GM18867 (cell line): ENCODE results near the gene TVP23B.
"Not testable (repeated sequence)": the region's sequence is repeated elsewhere in the genome, so short reads cannot be mapped to it uniquely, and the experiment has no call there.

Source experiments
- ATAC-seq: cut with Tn5 transposase; IDR thresholded peaks from one replicate; pipeline ENCODE4 v1.9.1; 2021; ENCODE audit warnings: mild to moderate bottlenecking, moderate library complexity; ENCODE audit not compliant: unreplicated experiment

TVP23B gene

DNA sequence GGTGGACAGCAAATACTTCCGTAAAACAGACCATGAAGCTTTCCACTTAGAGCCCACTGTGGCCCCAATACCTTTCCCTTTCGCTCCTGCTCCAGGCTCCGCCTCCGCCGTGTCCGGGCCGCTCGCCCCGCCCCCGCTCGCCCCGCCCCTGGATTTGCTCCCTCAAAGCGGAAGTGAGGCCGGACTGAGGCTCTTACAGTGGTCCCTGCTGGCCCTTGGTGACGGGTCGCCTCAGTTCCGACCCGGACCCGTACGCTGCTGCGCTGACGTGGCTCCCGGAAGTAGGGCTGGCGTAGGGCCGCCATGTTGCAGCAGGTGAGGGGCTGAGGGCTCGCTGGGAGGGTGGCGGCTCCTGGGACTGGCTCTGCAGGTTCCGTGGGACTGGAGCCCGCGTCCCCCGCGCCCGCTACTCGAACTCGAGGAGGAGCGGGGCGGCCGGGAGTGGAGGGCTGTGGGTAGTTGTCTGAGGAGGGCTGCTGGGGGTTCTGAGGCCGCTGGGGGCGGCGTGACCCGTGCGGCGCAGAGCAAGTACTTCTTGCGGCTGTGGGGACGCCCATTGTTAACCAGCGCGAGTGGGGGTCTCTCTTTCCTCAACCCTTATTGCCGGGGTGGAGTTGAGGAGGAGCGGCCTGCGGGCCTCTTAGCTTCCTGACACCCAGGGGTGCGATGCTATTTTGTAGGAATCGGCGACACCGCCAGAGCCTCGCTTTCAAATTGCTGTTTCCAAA lies at the start of gene TVP23B:
Gene TVP23B (plus strand): TSS at position 193 of the 728 bp plus-strand sequence. CDS start 111 bp downstream, at position 304.
- ATAC-seq, result peak; percentile 97

DNA sequence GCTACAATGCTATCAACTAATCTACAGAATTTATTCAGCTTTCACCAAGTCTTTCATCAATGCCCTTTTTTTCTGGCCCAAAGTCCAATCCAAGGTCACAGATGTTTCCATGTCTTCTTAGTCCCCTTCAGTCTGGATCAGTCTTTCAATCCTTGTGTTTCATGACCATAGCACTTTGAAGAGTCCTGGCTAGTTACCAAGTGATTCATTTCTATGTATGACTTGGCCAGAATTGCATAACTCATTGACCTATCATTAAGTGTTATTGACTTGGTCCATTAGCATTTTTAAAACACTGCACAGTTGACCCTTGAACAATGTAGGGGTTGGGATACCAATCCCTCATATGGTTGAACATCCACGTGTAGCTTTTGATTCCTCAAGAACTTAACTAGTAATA lies 48.5 kb upstream of the TVP23B start:
- not testable (repeated sequence) for ATAC-seq

DNA sequence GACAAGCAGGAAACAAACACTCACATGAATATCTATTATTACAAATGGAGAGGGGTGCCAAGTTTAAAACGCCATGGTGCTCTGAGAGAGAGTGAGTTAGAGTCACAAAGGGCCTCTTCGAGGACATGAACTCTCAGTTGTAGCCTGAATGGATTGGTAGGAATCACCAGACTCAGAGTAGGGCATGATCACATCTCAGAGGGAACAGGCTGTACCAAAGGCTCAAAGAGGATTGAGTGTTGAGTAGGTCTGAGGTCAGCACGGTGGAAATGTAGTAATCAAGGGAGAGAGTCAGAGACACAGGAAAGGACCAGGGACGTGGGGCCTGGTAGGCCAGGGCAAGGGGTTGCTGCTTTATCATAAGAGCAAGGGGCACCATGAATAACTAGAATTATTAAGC lies 47.6 kb upstream of the TVP23B start:
- not testable (repeated sequence) for ATAC-seq

DNA sequence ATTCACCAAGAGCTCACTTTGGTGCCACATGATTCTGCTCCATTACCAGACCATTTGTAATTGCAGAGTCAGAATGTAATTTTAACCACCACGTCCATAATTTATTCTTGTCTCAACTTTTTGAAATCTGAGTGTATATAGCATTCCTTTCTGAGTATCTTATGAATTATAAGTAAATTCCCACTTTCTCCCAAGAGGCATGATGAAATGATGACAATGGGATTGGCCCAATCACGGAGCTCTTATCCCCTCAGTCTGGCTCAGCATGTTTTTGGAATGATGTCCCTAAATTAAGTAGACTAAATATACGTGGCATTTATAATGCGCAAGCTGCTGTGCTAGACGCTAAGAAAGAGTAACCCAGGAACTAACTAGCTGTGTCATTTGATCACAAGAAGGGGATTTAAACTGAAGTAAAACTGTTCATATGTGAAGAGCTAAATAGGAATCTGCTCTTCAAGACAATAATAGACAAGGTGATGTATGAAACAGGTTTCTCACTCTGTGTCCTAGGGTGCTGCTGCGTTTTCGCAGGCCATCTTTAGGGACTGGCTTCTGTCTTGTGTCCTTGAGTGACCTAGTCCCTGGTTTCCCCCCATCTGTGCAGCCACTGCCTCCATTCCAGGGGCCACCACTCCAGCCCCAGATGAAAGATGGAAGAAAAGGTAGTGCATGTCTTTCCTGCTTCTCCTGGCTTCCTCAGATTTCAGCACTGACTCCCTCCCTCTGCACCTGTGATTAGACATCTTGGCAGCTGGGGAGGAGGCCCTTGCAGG lies 41.2 kb upstream of the TVP23B start:
- ATAC-seq, result not testable (repeated sequence)

DNA sequence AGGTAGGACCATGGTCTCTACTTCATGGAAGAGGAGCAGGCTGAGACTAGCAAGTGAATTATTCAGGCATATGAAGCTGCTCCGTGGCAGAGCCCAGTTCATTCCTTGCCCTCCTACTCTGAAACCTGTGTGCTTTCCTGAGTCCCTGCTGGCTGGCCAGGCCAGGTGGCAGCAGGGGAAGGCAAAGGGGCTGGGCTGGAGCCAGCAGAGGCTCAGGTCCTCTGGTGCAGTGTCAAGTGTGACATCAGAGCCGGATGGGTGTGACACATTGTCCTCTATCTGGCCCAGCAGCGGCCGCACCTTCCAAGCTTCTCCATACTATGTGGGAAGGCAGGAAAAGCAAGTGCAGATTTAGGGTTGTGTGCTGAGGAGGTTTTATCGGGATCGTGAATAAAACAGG lies 39.8 kb upstream of the TVP23B start:
- ATAC-seq, result not testable (repeated sequence)

DNA sequence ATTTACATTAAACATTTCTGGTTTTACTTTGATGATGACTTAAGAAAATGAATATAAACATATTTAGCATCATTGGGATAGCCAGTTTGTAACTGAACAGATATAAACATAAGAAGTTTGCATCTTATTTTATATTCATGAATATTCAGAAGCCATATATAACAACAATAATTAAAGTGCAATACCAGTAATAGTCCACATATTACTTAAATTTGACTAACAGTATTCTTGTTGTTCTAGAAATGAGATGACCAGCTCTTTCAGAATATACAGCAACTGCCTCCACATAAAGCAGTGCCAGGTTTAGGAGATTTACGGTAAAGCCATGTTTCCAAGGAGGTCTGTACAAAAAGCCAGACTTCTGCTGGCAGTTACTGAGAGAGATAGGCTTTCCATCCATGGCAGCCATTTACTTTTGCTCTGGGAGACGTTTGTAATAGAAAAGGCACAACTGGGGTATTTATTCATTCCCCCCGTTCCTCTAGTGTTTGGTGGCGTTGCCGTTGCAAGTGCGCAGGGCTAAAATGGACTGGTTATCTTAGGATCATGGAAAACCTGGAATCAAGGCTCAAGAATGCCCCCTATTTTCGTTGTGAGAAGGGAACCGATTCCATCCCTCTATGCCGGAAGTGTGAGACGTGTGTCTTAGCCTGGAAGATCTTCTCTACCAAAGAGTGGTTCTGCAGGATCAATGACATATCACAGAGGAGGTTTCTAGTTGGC lies 37.1 kb upstream of the TVP23B start, which contains the start of gene FBXW10:
Gene FBXW10 (plus strand): TSS at position 356 of the 723 bp plus-strand sequence. CDS start 191 bp downstream, at position 547.
- not testable (repeated sequence) for ATAC-seq

DNA sequence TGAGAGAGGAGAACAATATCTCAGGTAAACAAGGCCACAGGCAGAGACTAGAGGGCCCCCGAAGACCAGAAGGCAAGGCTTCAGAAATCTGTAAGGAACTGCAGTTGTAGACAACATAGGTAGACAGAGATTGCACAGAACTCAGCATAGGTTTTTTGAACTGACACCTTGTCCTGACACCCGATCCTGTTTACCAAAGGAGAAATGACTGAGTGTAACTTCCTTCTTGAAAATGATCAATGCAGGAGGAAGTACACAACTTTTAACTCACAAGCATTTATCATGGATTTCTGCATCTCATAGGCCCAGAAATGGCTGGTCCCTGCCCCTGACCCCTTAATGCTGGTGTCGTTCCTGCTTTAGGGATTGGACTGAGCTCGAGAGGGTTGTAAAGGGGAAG lies 36.3 kb upstream of the TVP23B start:
- ATAC-seq, result not testable (repeated sequence)

DNA sequence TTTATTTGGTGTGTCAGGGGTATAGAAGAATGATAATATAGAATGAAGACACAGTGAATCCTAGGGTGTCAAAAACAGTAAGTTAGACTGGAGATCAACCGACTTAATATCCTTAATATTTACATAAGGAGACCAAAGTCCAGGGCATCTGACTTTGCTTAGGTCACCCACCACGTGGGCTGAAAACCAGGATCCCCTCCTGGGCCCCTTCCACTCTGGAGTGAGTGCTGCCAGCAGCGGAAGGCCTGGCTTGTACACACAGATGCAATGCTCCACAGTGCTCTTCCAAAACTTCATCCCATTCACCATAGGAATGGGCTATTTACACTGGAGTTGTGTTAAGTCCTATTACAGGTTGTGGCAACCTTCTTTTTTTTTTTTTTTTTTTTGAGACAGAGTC lies 34.4 kb upstream of the TVP23B start:
- ATAC-seq, result not testable (repeated sequence)

DNA sequence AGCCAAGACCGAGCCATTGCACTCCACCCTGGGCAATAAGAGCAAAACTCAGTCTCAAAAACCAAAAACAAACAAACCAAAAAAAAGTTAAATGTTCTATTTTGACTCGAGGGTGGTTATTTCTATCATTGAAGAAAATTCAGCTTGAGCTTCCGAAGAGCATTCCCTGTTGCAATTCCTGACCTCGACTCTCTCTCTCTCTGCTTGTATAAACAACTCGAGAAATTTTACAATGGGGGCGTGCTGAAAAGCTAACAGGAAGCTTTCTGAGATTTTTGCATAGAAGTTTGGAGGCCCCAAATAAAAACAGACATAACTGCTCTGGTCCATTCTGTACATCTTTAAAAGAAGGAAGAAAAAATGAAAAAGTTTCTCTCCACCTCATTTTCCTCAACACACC lies 33.5 kb upstream of the TVP23B start:
- not testable (repeated sequence) for ATAC-seq

DNA sequence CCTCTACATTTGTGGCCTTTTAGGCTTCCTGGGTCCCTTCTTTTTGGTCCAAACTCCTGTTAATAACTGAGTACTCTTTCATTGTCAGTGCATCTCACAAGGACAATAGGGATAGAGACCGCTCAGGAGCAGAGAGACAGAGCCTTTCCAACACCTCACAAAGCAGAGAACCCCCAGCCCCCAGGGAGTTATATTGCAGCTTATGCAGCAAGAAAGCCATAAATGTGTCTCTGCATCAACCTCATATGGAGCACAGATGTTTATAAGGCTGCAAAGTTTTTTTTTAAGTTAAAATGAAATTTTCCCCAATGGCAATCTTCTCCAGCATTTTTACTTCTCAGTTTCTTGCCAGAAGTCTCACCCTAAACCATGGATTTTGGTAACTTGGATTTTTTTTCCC lies 30.7 kb upstream of the TVP23B start:
- ATAC-seq, result not testable (repeated sequence)

DNA sequence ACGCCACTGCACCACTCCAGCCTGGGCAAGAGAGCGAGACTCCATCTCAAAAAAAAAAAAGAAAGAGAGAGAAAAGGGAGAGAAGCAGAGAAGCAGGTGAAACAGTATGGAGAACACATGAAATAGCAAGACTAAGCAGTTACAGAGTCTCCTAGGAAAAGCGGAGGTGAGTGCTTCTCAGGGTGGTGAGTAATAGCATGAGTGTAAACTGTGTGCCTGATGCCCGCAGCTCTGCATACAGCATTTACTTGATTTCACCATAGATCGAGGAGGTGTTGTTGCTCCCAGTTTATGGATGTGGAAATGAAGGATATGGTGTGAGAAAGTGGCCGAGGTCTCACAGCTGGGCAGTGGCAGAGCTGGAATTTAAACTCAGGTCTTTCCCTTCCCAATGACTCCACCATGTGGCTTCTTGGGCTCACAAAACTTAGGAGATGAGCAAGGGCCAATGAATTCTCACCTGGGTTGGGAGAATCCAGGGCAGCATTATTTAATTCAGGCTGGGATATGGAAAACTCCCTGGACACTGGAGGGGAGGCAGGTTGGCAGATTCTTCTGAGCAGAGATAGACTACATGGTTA lies 27.1 kb upstream of the TVP23B start:
- ATAC-seq, result not testable (repeated sequence)

DNA sequence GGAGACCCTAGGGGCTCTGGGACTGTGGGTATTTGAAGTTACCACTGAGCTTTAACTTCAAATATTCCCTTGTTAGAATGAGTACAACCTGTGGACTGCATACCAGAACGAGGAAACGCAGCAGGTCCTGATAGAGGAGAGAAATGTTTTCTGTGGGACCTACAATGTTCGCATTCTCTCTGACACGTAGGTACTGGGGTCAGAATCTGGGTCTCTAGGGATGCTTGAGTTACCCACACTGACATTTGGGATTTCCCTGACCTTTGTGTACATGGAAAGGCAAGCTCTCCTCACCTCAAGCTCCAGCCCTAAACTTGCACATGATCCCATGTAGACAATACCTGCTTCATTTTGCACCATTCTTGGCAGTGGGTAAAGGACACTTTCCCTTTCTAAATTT lies 25.0 kb upstream of the TVP23B start:
- not testable (repeated sequence) for ATAC-seq

DNA sequence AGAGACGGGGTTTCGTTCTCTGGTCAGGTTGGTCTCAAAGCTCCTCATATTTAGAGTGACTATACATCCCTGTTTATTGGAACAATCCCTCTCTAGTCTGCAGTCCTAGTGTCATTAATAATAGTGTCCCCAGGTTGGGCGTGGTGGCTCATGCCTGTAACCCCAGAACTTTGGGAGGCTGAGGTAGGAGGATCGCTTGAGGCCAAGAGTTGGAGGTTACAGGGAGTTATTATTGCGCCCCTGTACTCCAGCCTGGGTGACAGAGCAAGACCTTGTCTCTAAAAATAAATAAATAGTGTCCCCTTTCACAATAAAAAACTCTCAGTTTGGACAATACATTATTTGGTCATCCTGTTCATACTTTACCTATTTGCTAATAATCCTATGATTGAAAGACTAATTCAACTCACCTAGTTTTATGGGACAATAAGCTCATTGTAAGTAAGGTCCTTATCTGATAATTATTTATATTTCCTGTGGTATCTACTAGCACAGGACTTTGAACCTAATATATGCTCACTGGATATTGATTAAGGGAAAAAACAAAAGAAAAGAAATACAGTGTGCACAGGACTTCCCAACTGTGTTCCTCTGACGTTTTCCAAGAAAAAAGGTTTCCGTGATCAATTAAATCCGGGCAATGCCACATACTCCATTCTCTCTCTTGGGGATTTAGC lies 23.5 kb upstream of the TVP23B start:
- ATAC-seq, result not testable (repeated sequence)

DNA sequence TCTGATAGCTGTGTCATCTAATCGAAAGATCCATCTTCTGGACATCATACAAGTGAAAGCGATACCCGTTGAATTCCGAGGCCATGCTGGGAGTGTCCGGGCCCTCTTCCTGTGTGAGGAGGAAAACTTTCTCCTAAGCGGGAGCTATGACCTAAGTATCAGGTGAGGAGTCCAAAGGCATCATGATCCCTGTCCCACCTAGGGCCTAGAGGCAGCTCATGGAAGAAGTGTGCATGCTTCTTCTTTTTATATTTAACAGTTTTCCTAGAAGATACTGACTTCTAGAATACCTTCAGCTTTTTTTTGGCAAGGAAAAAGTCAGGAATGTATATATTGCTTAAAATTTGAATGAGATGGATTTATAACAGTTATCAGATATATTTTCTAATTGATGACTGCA lies 22.6 kb upstream of the TVP23B start:
- ATAC-seq, result not testable (repeated sequence)

DNA sequence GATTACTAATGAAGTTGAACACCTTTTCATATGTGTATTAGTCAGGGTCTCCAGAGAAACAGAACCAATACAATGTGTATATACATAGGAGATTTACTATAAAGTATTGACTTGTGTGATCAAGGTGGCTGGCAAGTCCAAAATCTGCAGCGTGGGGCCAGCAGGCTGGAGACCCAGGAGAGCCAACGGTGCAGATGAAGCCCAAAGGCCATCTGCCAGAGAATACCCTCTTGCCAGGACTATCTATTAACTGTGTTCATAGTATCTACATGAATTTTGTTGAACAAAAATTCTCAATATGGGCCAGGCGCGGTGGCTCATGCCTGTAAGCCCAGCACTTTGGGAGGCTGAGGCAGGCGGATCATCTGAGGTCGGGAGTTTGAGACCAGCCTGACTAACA lies 20.8 kb upstream of the TVP23B start:
- ATAC-seq, result not testable (repeated sequence)

DNA sequence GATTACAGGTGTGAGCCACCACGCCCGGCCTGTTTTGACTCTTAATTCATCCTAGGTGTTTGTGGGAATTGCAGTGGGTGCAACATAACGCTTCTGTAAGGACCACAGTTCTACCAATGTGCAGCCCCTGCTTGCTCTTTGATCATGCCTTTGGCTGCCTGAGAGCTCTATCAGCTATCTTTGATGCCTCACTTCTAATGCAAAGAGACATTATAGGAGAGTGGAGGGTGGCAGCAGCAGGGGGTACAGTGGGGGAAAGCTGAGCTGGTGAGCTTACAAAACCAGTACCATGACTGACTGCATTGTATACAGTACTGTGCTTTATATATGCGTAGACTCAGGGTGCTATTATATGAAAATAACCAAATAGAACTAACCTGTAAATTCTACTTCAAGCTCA lies 10.4 kb upstream of the TVP23B start:
- ATAC-seq, result not testable (repeated sequence)

DNA sequence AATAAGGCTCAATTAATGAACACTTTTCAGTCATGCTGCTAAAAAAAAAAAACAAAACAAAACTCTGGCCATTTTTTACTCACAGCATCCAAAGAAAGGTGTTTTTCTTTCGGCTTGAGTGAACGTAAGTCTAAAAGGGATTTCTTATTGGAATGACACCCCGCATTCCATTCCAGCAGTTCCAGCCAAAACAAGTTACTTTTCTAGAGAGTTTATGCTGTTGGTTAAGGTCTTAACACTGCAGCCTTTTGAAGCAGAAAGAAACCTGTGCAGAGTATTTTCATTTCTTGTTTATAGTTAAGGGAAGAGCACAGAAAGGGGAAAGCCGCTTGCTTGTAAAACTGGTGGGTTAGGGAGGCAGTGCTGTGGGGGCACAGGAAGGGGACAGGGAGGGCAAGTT lies 9.9 kb upstream of the TVP23B start:
- ATAC-seq, result not testable (repeated sequence)

DNA sequence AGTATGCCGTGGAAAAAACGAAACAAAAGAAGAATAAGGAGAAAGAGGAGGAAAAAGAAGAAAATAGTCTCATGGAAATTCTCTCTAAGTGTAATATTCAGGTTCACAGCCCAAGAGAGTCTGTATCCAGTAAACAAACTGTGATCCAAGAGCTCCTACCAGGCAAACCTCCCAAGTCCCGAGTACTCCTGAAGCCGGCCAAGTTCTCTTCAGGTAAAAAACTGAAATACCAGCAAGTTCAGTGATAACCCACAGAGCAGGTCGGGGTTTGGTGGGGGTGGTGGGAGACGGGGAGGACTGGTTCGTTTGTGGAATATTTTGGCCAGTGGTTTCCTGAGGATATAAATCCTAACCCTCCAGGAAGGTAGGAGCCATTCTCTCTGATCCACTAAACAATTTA lies 8.5 kb upstream of the TVP23B start:
- ATAC-seq, result no peak

DNA sequence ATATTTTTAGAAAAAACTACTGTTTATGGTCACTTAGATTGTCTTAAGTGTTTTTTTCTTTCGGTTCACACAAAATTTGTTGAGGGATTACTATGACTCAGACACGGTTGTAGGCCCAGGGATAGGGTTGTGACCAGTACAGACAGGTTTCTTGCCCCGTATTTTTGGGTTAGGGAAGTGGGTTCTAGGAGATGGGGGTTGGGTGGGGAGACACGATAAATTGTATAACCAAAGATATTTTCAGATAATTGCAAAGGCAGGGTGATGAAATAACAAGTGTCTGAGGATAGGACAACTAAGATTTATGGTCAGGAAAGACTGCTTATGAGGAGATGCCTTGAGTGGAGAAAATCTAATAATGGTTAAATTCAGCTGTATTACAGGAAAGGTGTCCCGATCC lies 822 bp downstream of the TVP23B start:
- ATAC-seq, result not testable (repeated sequence)

DNA sequence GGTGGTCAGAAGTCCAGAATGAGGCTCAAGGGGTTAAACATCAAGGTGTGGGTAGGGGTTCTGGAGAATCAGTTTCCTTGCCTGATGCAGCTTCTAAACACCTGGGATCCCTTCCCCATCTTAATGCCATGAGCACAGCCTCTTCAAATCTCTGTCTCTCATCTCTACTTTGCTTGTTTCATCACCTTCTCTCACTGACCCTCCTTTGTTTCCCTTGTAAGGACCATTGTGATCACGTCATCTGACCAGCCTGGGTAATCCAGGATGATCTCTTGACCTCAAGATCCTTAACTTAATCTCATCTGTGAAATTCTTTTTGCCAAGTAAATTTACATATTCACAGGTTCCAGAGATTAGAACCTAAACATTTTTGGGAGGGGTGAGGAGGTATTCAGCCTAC lies 5.0 kb downstream of the TVP23B start:
- ATAC-seq, result not testable (repeated sequence)
